ENCODE data around the gene TMEM258. TPM values are rescaled to one million over a fixed set of nuclear protein-coding genes. Genes with fewer than 3 reads are reported as not detected.
A peak's percentile ranks its signal among the peaks of the same experiment; 100 is the strongest.

The TMEM258 gene
- total and polyA plus RNA-seq, 9 of the 15 experiments (the other 6 are each of a cell fraction or from before 2014, with no cell fraction given) = 97.2 to 856 (median 231) TPM

GRCh38 chr11:61787928-61788491 lies 4.4 kb downstream of the TMEM258 start:
- no peaks in the 10 kb centered on the region for H3K9me1 ChIP-seq (ENCODE audit: control insufficient read depth, insufficient read depth, low read length)
- peaks cover 78% of the 10 kb centered on the region for H3K36me3 ChIP-seq (ENCODE audit: control insufficient read depth, insufficient read depth, low read length)
- in situ Hi-C loops (cut with MboI) = no loop called here
- peaks cover 3 to 15% of the 10 kb centered on the region in 2 experiments; a peak in 2 of 5 replicates for H3K4me1 ChIP-seq (replicated peaks in 1 of 2; ENCODE audit: control insufficient read depth in 2 of 2, insufficient read depth in 2 of 2, low read length in 2 of 2)
- H3K27me3 ChIP-seq (ENCODE audit: control insufficient read depth in 2 of 2, insufficient read depth in 2 of 2, low read length in 2 of 2) = no peaks in the 10 kb centered on the region
- no peak overlapping the region for H3K4me3 ChIP-seq
- no TSS peak for BruUV-seq (replicated peaks)
- H3K9ac ChIP-seq (ENCODE audit: insufficient read depth in 1 of 2, low read depth in 2 of 2, low read length in 2 of 2) = peak overlapping the region in 1 of 2 experiments; percentile 11; a peak in 1 of 4 replicates
- ATAC-seq (peak; percentile 48), FAIRE-seq (peak; percentile 52), DNase-seq (ENCODE audit: extremely low read depth in 1 of 4, low spot score in 3 of 4) (peak; percentile 42 to 74 (median 52))
- ChIA-PET POLR2A (interaction anchor here (0.6 to 2.2 kb wide), 5 partner anchors 13 to 545 kb away, joined by 3 to 7 read pairs (median 3); no protein-coding TSS in a partner anchor), CTCF (ENCODE audit: low intra/inter-chr PET ratio) (interaction anchor here (0.9 to 1.1 kb wide), 4 partner anchors 36 to 41 kb away, joined by 3 to 4 read pairs (median 4); no protein-coding TSS in a partner anchor)
- intact Hi-C loops (cut with micrococcal nuclease) = no loop called here
- H3K79me2 ChIP-seq (ENCODE audit: control insufficient read depth, insufficient read depth, low read length) = peaks cover 33% of the 10 kb centered on the region
- H3K4me2 ChIP-seq (ENCODE audit: insufficient read depth, low read length) = no peak overlapping the region
- no peaks in the 10 kb centered on the region for H3K9me3 ChIP-seq (replicated peaks; ENCODE audit: control insufficient read depth, insufficient read depth, low read depth, low read length)
- 58% methylated on average over 9 of the region's 9 CpGs for WGBS (ENCODE audit: insufficient coverage, low coverage, missing lambda C conversion rate)
- H4K20me1 ChIP-seq (replicated peaks; ENCODE audit: control insufficient read depth, insufficient read depth, low read length) = peaks cover 6% of the 10 kb centered on the region
- no peak overlapping the region for H3K27ac ChIP-seq (ENCODE audit: extremely low read depth, low read depth, low read length)
- no peak overlapping the region for H2AFZ ChIP-seq (ENCODE audit: low read depth, low read length)
- no peak for TF ChIP-seq RAD51 (IDR thresholded peaks at IDR 0.05; ENCODE audit: borderline replicate concordance, low read depth)
- peak; percentile 46; the same call in 1 of the 2 replicates for TF ChIP-seq SUPT5H (IDR thresholded peaks at IDR 0.05)
- TF ChIP-seq CREM (IDR thresholded peaks at IDR 0.05; ENCODE audit: low read depth) = no peak
- TF ChIP-seq ZNF253 (CRISPR knock-in tag; conservative IDR thresholded peaks at IDR 0.05) = no peak
- no peak for TF ChIP-seq KHSRP (IDR thresholded peaks at IDR 0.05)
- TF ChIP-seq TBL1XR1 (IDR thresholded peaks at IDR 0.05; ENCODE audit: low read length in 2 of 2) = no peak
- TF ChIP-seq SRSF1 (IDR thresholded peaks at IDR 0.05; ENCODE audit: low read depth, low read length) = no peak
- TF ChIP-seq PHB (CRISPR knock-in tag; IDR thresholded peaks at IDR 0.05) = no peak
- TF ChIP-seq NKRF (IDR thresholded peaks at IDR 0.05; ENCODE audit: borderline replicate concordance) = no peak
- TF ChIP-seq ZFP36 (IDR thresholded peaks at IDR 0.05; ENCODE audit: low read depth, low read length, partially characterized antibody) = no peak
- no peak for TF ChIP-seq ZNF507 (tag; conservative IDR thresholded peaks at IDR 0.05)
- TF ChIP-seq CC2D1A (IDR thresholded peaks at IDR 0.05) = no peak
- no peak for TF ChIP-seq ZNF512 (tag; IDR thresholded peaks at IDR 0.05)
- no peak for TF ChIP-seq CHAMP1 (IDR thresholded peaks at IDR 0.05)
- TF ChIP-seq POLR2B (IDR thresholded peaks at IDR 0.05; ENCODE audit: low read depth, partially characterized antibody) = peak; percentile 45
- no peak for TF ChIP-seq MAZ (CRISPR knock-in tag; conservative IDR thresholded peaks at IDR 0.05 in 1 of 2, IDR thresholded peaks at IDR 0.05 in 1 of 2)

Measured in K562 (cell line).